Measurements from ENCODE around the gene POLR2I.

GRCh38 chr19:36081385-36081784, 33.3 kb downstream of the POLR2I start:
- TF ChIP-seq CTCF (optimal IDR thresholded peaks at IDR 0.05 in 1 of 3, IDR thresholded peaks at IDR 0.05 in 1 of 3, conservative IDR thresholded peaks at IDR 0.05 in 1 of 3; ENCODE audit: extremely low read depth in 1 of 3, insufficient read depth in 2 of 3, low read length in 3 of 3) (no peak), EZH2 (IDR thresholded peaks at IDR 0.05; ENCODE audit: low read length) (no peak)
